CD4-positive, alpha-beta T cell treated with Interleukin-10 for 1 hour (primary cell): ENCODE data around the gene PEA15.
A peak's percentile ranks its signal among the peaks of the same experiment; 100 is the strongest.

Experiments used
- DNase-seq: peaks from one replicate; pipeline ENCODE4 v3.0.0-alpha.2; 2020

Gene PEA15

GRCh38 chr1:160186246-160186645 lies 18.9 kb upstream of the PEA15 start:
- DNase-seq: no peak

- no peak for DNase-seq
These were observed 18.5 kb upstream of the PEA15 start for GRCh38 chr1:160186729-160187128.

- no peak for DNase-seq
These were observed 17.8 kb upstream of the PEA15 start for GRCh38 chr1:160187407-160187806.

GRCh38 chr1:160188341-160188740 lies 16.8 kb upstream of the PEA15 start:
- DNase-seq: no peak

- no peak for DNase-seq
These were observed 15.2 kb upstream of the PEA15 start, which contains the start of gene CASQ1 for GRCh38 chr1:160189649-160190625. Gene CASQ1 (plus strand): TSS chr1:160190575. CDS start chr1:160190752, 177 bp downstream.

- no peak for DNase-seq
These were observed 13.4 kb upstream of the PEA15 start for GRCh38 chr1:160191756-160192155.

- DNase-seq: no peak
These were observed 12.9 kb upstream of the PEA15 start for GRCh38 chr1:160192234-160192633.

- DNase-seq: peak; percentile 82
These were observed 11.9 kb upstream of the PEA15 start for GRCh38 chr1:160193091-160193819.

GRCh38 chr1:160193832-160194736 lies 11.1 kb upstream of the PEA15 start:
- DNase-seq: no peak

GRCh38 chr1:160194737-160195059 lies 10.5 kb upstream of the PEA15 start:
- no peak for DNase-seq

- no peak for DNase-seq
These were observed 9.0 kb upstream of the PEA15 start for GRCh38 chr1:160196143-160196542.

GRCh38 chr1:160197231-160197630 lies 8.0 kb upstream of the PEA15 start:
- no peak for DNase-seq

- DNase-seq: no peak
These were observed 4.4 kb upstream of the PEA15 start for GRCh38 chr1:160200786-160201185.

GRCh38 chr1:160204526-160205241 lies 500 bp upstream of the PEA15 start:
- DNase-seq: peak; percentile 34

- peak; percentile 61 for DNase-seq
These were observed 829 bp downstream of the PEA15 start for GRCh38 chr1:160206036-160206389.

- DNase-seq: no peak
These were observed 1.4 kb downstream of the PEA15 start for GRCh38 chr1:160206421-160207117.

GRCh38 chr1:160207118-160207650 lies 2.0 kb downstream of the PEA15 start:
- DNase-seq: no peak

GRCh38 chr1:160207771-160208556 lies 2.8 kb downstream of the PEA15 start:
- no peak for DNase-seq

GRCh38 chr1:160208557-160209320 lies 3.6 kb downstream of the PEA15 start:
- no peak for DNase-seq
